ENCODE results near the gene ZNF443.
"Not testable (repeated sequence)": the region's sequence is repeated elsewhere in the genome, so short reads cannot be mapped to it uniquely, and the experiment has no call there.

The ZNF443 gene

GRCh38 chr19:12417273-12417672 lies 23.5 kb downstream of the ZNF443 start:
- DNase-seq (ENCODE audit: low read depth, low spot score), result not testable (repeated sequence)

GRCh38 chr19:12411893-12412292 lies 28.9 kb downstream of the ZNF443 start:
- DNase-seq (ENCODE audit: low read depth, low spot score), result no peak

GRCh38 chr19:12400633-12401502 lies 40.0 kb downstream of the ZNF443 start, which contains the start of gene ZNF799:
TSS of gene ZNF799 (minus strand) at chr19:12401271. CDS start at chr19:12401070, 201 bp downstream.
- peak; percentile 98 for DNase-seq (ENCODE audit: low read depth, low spot score)

- peak; percentile 28 for DNase-seq (ENCODE audit: low read depth, low spot score)
Measured at GRCh38 chr19:12399901-12400632, 40.8 kb downstream of the ZNF443 start.

GRCh38 chr19:12391148-12391547 lies 49.7 kb downstream of the ZNF443 start:
- DNase-seq (ENCODE audit: low read depth, low spot score), result not testable (repeated sequence)

GRCh38 chr19:12386365-12386764 lies 54.5 kb downstream of the ZNF443 start:
- not testable (repeated sequence) for DNase-seq (ENCODE audit: low read depth, low spot score)

GRCh38 chr19:12380444-12380737 lies 60.4 kb downstream of the ZNF443 start:
- DNase-seq (ENCODE audit: low read depth, low spot score), result no peak

- DNase-seq (ENCODE audit: low read depth, low spot score), result peak; percentile 5
Measured at GRCh38 chr19:12379732-12380443, 60.9 kb downstream of the ZNF443 start.
